ENCODE data around the gene SLCO1C1. TPM values are rescaled to one million over a fixed set of nuclear protein-coding genes. Genes with fewer than 3 reads are reported as not detected.
"Not testable (repeated sequence)": the region's sequence is repeated elsewhere in the genome, so short reads cannot be mapped to it uniquely, and the experiment has no call there.

Gene SLCO1C1
- total RNA-seq, 1 donor from 2014 or later = not detected

DNA sequence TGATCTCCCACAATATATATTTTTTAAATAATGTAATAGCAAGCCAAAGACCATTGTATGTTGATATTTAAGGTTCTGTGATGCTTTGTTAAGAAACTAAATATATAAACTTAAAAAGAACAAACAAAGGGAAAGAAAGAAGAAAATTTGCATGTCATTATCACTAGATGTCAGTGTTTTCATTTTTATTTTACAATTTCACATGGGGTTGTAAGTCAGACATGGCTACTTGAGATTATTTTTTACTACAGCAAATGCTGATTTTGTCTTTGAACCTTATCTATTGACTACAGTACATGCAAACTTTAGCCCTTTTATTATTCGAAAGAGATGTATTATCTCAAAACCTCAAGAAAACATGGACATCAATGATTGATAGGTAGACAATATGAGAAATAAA lies 36.1 kb downstream of the SLCO1C1 start:
- Mint-ChIP-seq H3K9me3 (no peaks in the 10 kb centered on the region), H3K4me3 (no peak overlapping the region), H3K4me1 (no peaks in the 10 kb centered on the region), H3K27ac (no peak overlapping the region), H3K27me3 (no peaks in the 10 kb centered on the region), H3K36me3 (ENCODE audit: low read depth) (no peaks in the 10 kb centered on the region)
- intact Hi-C loops (cut with micrococcal nuclease) = no loop called here
- DNase-seq = no peak

- H3K36me3 Mint-ChIP-seq (ENCODE audit: low read depth) = no peaks in the 10 kb centered on the region
- H3K27me3 Mint-ChIP-seq = no peaks in the 10 kb centered on the region
- DNase-seq = no peak
- intact Hi-C loops (cut with micrococcal nuclease) = no loop called here
- no peaks in the 10 kb centered on the region for H3K9me3 Mint-ChIP-seq
- H3K4me3 Mint-ChIP-seq = no peak overlapping the region
- H3K4me1 Mint-ChIP-seq = no peaks in the 10 kb centered on the region
- H3K27ac Mint-ChIP-seq = no peak overlapping the region
Observed at GRCh38 chr12:20740972-20741371, 45.8 kb downstream of the SLCO1C1 start.

DNA sequence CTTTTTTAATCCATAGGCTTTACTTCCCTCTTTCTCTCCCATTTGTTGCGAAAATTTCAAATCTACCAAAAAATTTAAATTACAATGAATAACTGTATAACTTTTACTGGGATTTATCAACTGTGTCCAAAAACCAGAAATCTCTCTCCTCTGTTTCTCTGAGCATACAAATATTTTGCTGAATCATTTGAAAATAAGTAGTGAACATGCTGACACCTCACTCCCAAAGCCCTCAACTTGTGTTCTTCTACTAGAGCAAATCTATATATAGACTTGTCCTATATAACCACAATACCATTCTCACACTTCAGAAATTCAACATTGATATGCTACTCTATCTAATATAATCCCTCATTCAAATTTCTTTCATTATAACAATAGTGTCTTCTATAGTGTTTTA lies 53.1 kb downstream of the SLCO1C1 start:
- no peak overlapping the region for H3K27ac Mint-ChIP-seq
- H3K4me3 Mint-ChIP-seq = no peak overlapping the region
- H3K27me3 Mint-ChIP-seq = no peaks in the 10 kb centered on the region
- no peak for DNase-seq
- intact Hi-C loops (cut with micrococcal nuclease) = no loop called here
- no peaks in the 10 kb centered on the region for H3K4me1 Mint-ChIP-seq
- H3K9me3 Mint-ChIP-seq = no peaks in the 10 kb centered on the region
- no peaks in the 10 kb centered on the region for H3K36me3 Mint-ChIP-seq (ENCODE audit: low read depth)

DNA sequence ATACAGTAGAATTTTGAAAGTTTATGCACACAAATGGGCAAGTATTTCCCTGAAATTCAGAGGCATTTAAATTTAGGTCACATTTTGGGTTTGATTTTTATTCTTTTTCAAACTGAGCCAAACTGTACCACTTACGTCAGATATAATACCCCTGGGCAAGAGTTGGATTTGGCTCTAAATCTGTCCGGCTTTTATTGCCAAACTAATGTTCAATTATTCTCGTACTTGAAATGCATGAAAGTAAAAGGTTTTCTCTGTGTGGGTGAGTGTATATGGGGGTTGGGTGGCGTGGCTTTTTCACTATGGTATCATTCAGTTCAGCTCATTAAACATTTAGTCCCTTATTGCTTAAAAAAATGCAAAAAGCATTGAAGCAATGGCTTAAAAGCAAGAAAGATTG lies 55.9 kb downstream of the SLCO1C1 start:
- Mint-ChIP-seq H3K9me3 (no peaks in the 10 kb centered on the region), H3K4me3 (no peak overlapping the region), H3K4me1 (no peaks in the 10 kb centered on the region), H3K36me3 (ENCODE audit: low read depth) (no peaks in the 10 kb centered on the region), H3K27ac (no peak overlapping the region), H3K27me3 (no peaks in the 10 kb centered on the region)
- intact Hi-C loops (cut with micrococcal nuclease) = no loop called here
- DNase-seq = no peak

- no peak for DNase-seq
- no peaks in the 10 kb centered on the region for H3K4me1 Mint-ChIP-seq
- no peak overlapping the region for H3K27ac Mint-ChIP-seq
- no peak overlapping the region for H3K4me3 Mint-ChIP-seq
- no peaks in the 10 kb centered on the region for H3K9me3 Mint-ChIP-seq
- H3K27me3 Mint-ChIP-seq = no peaks in the 10 kb centered on the region
- intact Hi-C loops (cut with micrococcal nuclease) = no loop called here
- no peaks in the 10 kb centered on the region for H3K36me3 Mint-ChIP-seq (ENCODE audit: low read depth)
Observed at GRCh38 chr12:20777420-20777819, 82.3 kb downstream of the SLCO1C1 start.

DNA sequence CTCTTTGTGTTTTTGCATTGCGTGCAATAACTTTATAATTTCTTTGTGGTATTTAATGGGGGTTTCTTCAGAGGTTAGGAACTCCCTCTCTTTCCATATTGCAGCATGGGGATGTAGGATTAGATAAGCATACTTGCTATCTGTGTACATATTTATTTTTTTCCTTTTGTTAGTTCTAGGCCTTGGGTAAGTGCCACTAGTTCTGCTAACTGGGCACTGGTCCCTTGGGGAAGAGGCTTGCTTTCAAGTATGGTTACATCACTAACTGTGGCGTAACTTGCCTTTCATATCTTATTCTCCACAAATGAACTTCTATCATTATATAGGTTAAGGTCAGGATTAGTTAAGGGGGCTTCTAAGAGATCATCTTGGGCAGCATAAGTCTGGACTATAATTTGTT lies 83.8 kb downstream of the SLCO1C1 start:
- intact Hi-C loops (cut with micrococcal nuclease) = no loop called here
- no peaks in the 10 kb centered on the region for H3K36me3 Mint-ChIP-seq (ENCODE audit: low read depth)
- H3K27ac Mint-ChIP-seq = no peak overlapping the region
- no peaks in the 10 kb centered on the region for H3K27me3 Mint-ChIP-seq
- no peak for DNase-seq
- H3K4me1 Mint-ChIP-seq = no peaks in the 10 kb centered on the region
- H3K4me3 Mint-ChIP-seq = no peak overlapping the region
- H3K9me3 Mint-ChIP-seq = no peaks in the 10 kb centered on the region

DNA sequence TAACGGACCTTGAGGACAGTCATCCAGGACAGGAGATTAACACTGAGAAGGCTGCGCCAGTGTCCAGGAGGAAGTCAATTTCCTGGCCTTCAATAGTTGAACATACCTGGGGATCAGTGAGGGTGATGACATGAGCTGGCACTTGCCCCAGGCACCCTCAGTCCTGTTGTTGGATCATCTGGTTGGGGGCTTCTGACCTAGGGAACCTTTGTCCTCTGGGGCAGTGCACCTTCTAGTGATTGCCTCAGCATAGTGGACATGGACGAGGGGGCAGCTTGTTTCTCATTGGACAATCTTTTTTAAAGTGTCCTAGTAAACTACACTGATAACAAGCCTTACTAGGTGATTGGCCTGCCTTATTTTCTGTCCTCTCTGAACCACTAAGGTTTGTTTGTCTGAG lies 84.8 kb downstream of the SLCO1C1 start:
- H3K4me1 Mint-ChIP-seq; H3K36me3 Mint-ChIP-seq (ENCODE audit: low read depth); H3K27me3 Mint-ChIP-seq; H3K27ac Mint-ChIP-seq; intact Hi-C loops (cut with micrococcal nuclease); H3K4me3 Mint-ChIP-seq; H3K9me3 Mint-ChIP-seq; DNase-seq: not testable (repeated sequence)

- H3K9me3 Mint-ChIP-seq; H3K4me3 Mint-ChIP-seq; H3K27ac Mint-ChIP-seq; intact Hi-C loops (cut with micrococcal nuclease); H3K4me1 Mint-ChIP-seq; H3K36me3 Mint-ChIP-seq (ENCODE audit: low read depth); H3K27me3 Mint-ChIP-seq: not testable (repeated sequence)
- peak; percentile 34 for DNase-seq
Observed at GRCh38 chr12:20783796-20784357, 88.7 kb downstream of the SLCO1C1 start.

DNA sequence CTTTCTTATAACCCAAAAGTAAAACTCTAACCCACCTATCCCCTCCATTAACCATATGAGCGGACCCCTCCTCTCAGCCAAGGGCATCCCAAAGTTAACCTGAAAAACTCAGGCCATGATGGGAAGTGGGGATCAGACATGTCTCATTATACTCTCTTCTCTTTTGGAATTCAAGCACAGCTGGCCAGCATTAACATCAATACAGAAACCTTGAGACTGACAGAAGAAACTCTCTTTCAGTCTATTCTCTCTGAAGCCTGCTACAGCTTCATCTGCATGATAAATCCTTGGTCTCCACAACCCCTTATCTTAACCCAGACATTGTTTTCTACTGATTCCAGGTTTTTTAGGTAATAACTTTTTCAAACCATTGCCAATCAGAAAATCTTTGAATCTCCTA lies 97.8 kb downstream of the SLCO1C1 start:
- Mint-ChIP-seq H3K9me3 (no peaks in the 10 kb centered on the region), H3K4me1 (no peaks in the 10 kb centered on the region), H3K4me3 (no peak overlapping the region), H3K27ac (no peak overlapping the region), H3K27me3 (no peaks in the 10 kb centered on the region), H3K36me3 (ENCODE audit: low read depth) (no peaks in the 10 kb centered on the region)
- intact Hi-C loops (cut with micrococcal nuclease) = no loop called here
- no peak for DNase-seq

- intact Hi-C loops (cut with micrococcal nuclease) = no loop called here
- no peaks in the 10 kb centered on the region for H3K9me3 Mint-ChIP-seq
- H3K4me1 Mint-ChIP-seq = no peaks in the 10 kb centered on the region
- H3K27me3 Mint-ChIP-seq = no peaks in the 10 kb centered on the region
- H3K27ac Mint-ChIP-seq = no peak overlapping the region
- no peak for DNase-seq
- H3K36me3 Mint-ChIP-seq (ENCODE audit: low read depth) = no peaks in the 10 kb centered on the region
- no peak overlapping the region for H3K4me3 Mint-ChIP-seq
Observed at GRCh38 chr12:20798554-20798953, 103.4 kb downstream of the SLCO1C1 start.

DNA sequence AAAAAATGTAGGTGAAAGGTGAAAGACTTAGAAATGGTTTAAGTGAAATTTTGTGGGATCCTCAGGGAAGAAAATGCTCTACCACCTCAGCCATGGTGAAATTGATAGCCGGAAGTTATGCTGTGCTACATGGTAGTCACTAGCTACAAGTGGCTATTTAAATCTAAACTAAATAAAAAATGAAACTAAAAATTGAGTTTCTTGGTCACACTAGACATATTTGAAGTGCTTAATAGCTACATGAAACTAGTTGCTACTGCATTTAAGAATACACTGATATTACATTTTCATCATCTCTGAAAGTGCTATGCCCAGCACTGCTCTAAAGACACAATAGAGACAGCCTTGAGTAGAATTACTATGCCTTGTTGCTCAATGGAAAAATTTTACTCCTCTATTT lies 105.0 kb downstream of the SLCO1C1 start:
- no peak for DNase-seq

DNA sequence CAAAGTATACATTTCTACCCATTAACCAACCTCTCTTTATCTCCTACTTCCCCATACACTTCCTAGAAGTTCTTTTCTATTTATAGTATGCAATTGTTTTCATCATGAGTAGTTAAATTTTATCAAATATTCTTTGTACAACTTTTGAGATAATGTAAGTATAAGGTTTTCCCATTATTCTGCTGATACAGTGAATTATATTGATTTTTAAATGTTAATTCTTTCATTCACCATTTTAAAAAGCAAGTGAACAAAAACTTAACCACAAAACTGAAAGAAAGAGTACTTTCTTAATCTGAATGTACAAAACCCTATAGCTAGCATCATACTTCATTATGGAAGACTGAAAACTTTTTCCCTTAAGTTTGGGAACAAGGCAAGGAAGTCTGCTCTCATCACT lies 105.9 kb downstream of the SLCO1C1 start:
- no peaks in the 10 kb centered on the region for H3K36me3 Mint-ChIP-seq (ENCODE audit: low read depth)
- intact Hi-C loops (cut with micrococcal nuclease) = no loop called here

More for the DNA sequence above, 105.0 kb downstream of the SLCO1C1 start:
- Mint-ChIP-seq H3K36me3 (ENCODE audit: low read depth) (no peaks in the 10 kb centered on the region), H3K4me1 (no peaks in the 10 kb centered on the region), H3K27me3 (no peaks in the 10 kb centered on the region), H3K4me3 (no peak overlapping the region), H3K9me3 (no peaks in the 10 kb centered on the region), H3K27ac (no peak overlapping the region)
- intact Hi-C loops (cut with micrococcal nuclease) = no loop called here

More for the DNA sequence above, 105.9 kb downstream of the SLCO1C1 start:
- H3K4me1 Mint-ChIP-seq = no peaks in the 10 kb centered on the region
- H3K4me3 Mint-ChIP-seq = no peak overlapping the region
- no peak for DNase-seq
- no peaks in the 10 kb centered on the region for H3K27me3 Mint-ChIP-seq
- H3K9me3 Mint-ChIP-seq = no peaks in the 10 kb centered on the region
- no peak overlapping the region for H3K27ac Mint-ChIP-seq

Other genes with a start within 250 kb of the SLCO1C1 start
- gene SLCO1B3, start 115.4 kb downstream of the SLCO1C1 start, total RNA-seq = not detected in 2 replicates

All from activated CD4-positive, alpha-beta T cell treated with anti-CD3 and anti-CD28 coated beads, Interleukin-2, amount 10 ng/mL, durations not matched to agents 24 days and 14 days (primary cell).